Measurements from ENCODE around the gene DCDC2B. TPM values are rescaled to one million over a fixed set of nuclear protein-coding genes. Genes with fewer than 3 reads are reported as not detected.

Gene DCDC2B
- total and polyA plus RNA-seq, 10 of the 15 experiments (the other 5 are each of a cell fraction or from before 2014, with no cell fraction given) = 0.12 to 0.21 (median 0.15) TPM; not detected in 7

DNA sequence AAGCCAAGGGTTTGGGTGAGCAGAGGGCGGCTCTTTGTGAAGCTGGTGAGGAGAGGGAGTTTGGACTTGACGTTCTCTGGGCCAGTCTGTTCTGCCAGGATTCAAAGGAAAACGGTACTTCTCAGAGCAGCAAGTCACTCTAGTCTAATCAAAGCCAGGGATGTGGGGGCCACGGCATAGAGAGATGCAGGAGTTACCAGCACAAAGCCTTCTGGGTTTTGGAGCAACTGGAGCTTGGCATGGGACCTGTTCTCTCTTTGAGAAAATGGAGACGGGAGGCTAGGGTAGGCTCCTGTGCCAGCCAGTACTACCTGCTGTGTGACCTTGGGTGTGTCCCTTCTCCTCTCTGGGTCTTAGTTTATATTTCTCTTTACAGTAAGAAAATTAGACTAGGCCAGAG, 27.3 kb upstream of the DCDC2B start:
- ChIA-PET CTCF (interaction anchor here (1.3 to 4.2 kb wide), 2 partner anchors 35 to 69 kb away, joined by 3 to 16 read pairs; no protein-coding TSS in a partner anchor), RAD21 (ENCODE audit: unreplicated experiment) (interaction anchor here (0.8 to 3.9 kb wide), 4 partner anchors 16 to 109 kb away, joined by 3 to 22 read pairs (median 12); partner anchors contain the start of genes CCDC28B and TMEM39B), SMC1A (ENCODE audit: uncharacterized antibody, unreplicated experiment) (interaction anchor here (0.8 to 4.0 kb wide), 4 partner anchors 19 to 219 kb away, joined by 3 to 26 read pairs (median 5); partner anchors contain the start of genes CCDC28B and KPNA6), POLR2A (interaction anchor here (0.5 to 3.5 kb wide), 6 partner anchors 16 to 213 kb away, joined by 3 to 16 read pairs (median 6); partner anchors contain the start of genes BSDC1, CCDC28B, KHDRBS1 and TMEM39B)
- H2AFZ ChIP-seq (ENCODE audit: control insufficient read depth, low read depth, low read length) = no peak overlapping the region
- FAIRE-seq (no peak), DNase-seq (ENCODE audit: low read depth, low spot score) (no peak), ATAC-seq (no peak)
- TF ChIP-seq SREBF2 (IDR thresholded peaks at IDR 0.05; ENCODE audit: low read length) = no peak
- 0 out of 2 replicates have a peak, but pooled peaks have one; percentile 93 for TF ChIP-seq WRNIP1 (IDR thresholded peaks at IDR 0.05; ENCODE audit: borderline replicate concordance, low read depth, low read length)
- peaks cover 55% of the 10 kb centered on the region for H3K79me2 ChIP-seq (ENCODE audit: control insufficient read depth, insufficient read depth, low read length)
- in situ Hi-C loops (cut with MboI) (no loop called here), intact Hi-C loops (cut with micrococcal nuclease; ENCODE audit: unreplicated experiment) (loop anchor here (2.0 kb wide), 1 partner anchor 19 kb away; the partner anchor contains the start of gene CCDC28B)
- peaks cover 20% of the 10 kb centered on the region for H3K4me1 ChIP-seq (ENCODE audit: control insufficient read depth, insufficient read depth, low read length)
- H3K4me3 ChIP-seq = peak overlapping the region; percentile 89
- H3K36me3 ChIP-seq (ENCODE audit: control insufficient read depth in 2 of 2, insufficient read depth in 2 of 2, low read length in 1 of 2) = peaks cover 4 to 24% of the 10 kb centered on the region in 2 experiments
- peak overlapping the region; percentile 90 for H3K9ac ChIP-seq (ENCODE audit: control insufficient read depth, insufficient read depth, low read length)
- peak overlapping the region; percentile 85 for H3K27ac ChIP-seq (ENCODE audit: control insufficient read depth, insufficient read depth)
- no peaks in the 10 kb centered on the region for H3K9me3 ChIP-seq (replicated peaks; ENCODE audit: control insufficient read depth, insufficient read depth, low read length)
- BruUV-seq (replicated peaks) = no TSS peak
- no peaks in the 10 kb centered on the region for H3K27me3 ChIP-seq (replicated peaks in 1 of 2; ENCODE audit: control insufficient read depth in 2 of 2, insufficient read depth in 2 of 2, low read length in 1 of 2)
- WGBS (ENCODE audit: insufficient coverage, insufficient replicate concordance, low lambda C conversion rate, missing lambda C conversion rate) = 62% methylated on average over 5 of the region's 5 CpGs
- H3K4me2 ChIP-seq (ENCODE audit: control insufficient read depth, insufficient read depth) = peak overlapping the region; percentile 100
- no peaks in the 10 kb centered on the region; the same call in 1 of the 2 replicates for H4K20me1 ChIP-seq (ENCODE audit: control insufficient read depth, insufficient read depth)

- BruUV-seq (replicated peaks) = no TSS peak
- H3K4me1 ChIP-seq (ENCODE audit: control insufficient read depth, insufficient read depth, low read length) = peaks cover 20% of the 10 kb centered on the region
- peaks cover 4 to 26% of the 10 kb centered on the region in 2 experiments for H3K36me3 ChIP-seq (ENCODE audit: control insufficient read depth in 2 of 2, insufficient read depth in 2 of 2, low read length in 1 of 2)
- 97% methylated on average over 6 of the region's 6 CpGs for WGBS (ENCODE audit: insufficient coverage, insufficient replicate concordance, low lambda C conversion rate, missing lambda C conversion rate)
- peak overlapping the region; percentile 90; the same call in 1 of the 2 replicates for H3K9ac ChIP-seq (ENCODE audit: control insufficient read depth, insufficient read depth, low read length)
- intact Hi-C loops (cut with micrococcal nuclease; ENCODE audit: unreplicated experiment) (no loop called here), in situ Hi-C loops (cut with MboI) (no loop called here)
- CTCF ChIA-PET = interaction anchor here (1.3 to 4.2 kb wide), 2 partner anchors 34 to 68 kb away, joined by 3 to 16 read pairs; no protein-coding TSS in a partner anchor
- no peak for TF ChIP-seq RUNX3 (IDR thresholded peaks at IDR 0.05; ENCODE audit: low read length)
- TF ChIP-seq JUNB (IDR thresholded peaks at IDR 0.05) = no peak
- TF ChIP-seq ZNF384 (IDR thresholded peaks at IDR 0.05; ENCODE audit: borderline replicate concordance, low read depth, low read length) = peak; percentile 45; the same call in 1 of the 2 replicates
- TF ChIP-seq NR2C2 (IDR thresholded peaks at IDR 0.05; ENCODE audit: borderline replicate concordance, control insufficient read depth, insufficient read length, low read depth) = no peak
- no peak for TF ChIP-seq SUPT20H (IDR thresholded peaks at IDR 0.05; ENCODE audit: borderline replicate concordance, control insufficient read depth, low read depth, low read length)
- H3K9me3 ChIP-seq (replicated peaks; ENCODE audit: control insufficient read depth, insufficient read depth, low read length) = no peaks in the 10 kb centered on the region
- RAD21 ChIA-PET (ENCODE audit: unreplicated experiment) = interaction anchor here (0.8 to 3.9 kb wide), 4 partner anchors 16 to 109 kb away, joined by 3 to 22 read pairs (median 12); partner anchors contain the start of genes CCDC28B and TMEM39B
- SMC1A ChIA-PET (ENCODE audit: uncharacterized antibody, unreplicated experiment) = interaction anchor here (0.8 to 4.0 kb wide), 5 partner anchors 16 to 218 kb away, joined by 3 to 26 read pairs (median 4); partner anchors contain the start of genes CCDC28B and KPNA6
- peak overlapping the region; percentile 89 for H3K4me3 ChIP-seq
- POLR2A ChIA-PET = interaction anchor here (0.7 to 3.5 kb wide), 8 partner anchors 16 to 551 kb away, joined by 3 to 16 read pairs (median 5); partner anchors contain the start of genes BSDC1, CCDC28B and TMEM39B
- H3K79me2 ChIP-seq (ENCODE audit: control insufficient read depth, insufficient read depth, low read length) = peaks cover 58% of the 10 kb centered on the region
- ATAC-seq (no peak), DNase-seq (ENCODE audit: low read depth, low spot score) (no peak), FAIRE-seq (no peak)
- no peak overlapping the region for H2AFZ ChIP-seq (ENCODE audit: control insufficient read depth, low read depth, low read length)
- H3K27ac ChIP-seq (ENCODE audit: control insufficient read depth, insufficient read depth) = no peak overlapping the region; the same call in 1 of the 2 replicates
- no peaks in the 10 kb centered on the region; the same call in 1 of the 2 replicates for H4K20me1 ChIP-seq (ENCODE audit: control insufficient read depth, insufficient read depth)
- H3K4me2 ChIP-seq (ENCODE audit: control insufficient read depth, insufficient read depth) = peak overlapping the region; percentile 100
- no peaks in the 10 kb centered on the region for H3K27me3 ChIP-seq (replicated peaks in 1 of 2; ENCODE audit: control insufficient read depth in 2 of 2, insufficient read depth in 2 of 2, low read length in 1 of 2)
Measured at GRCh38 chr1:32182060-32182459, 26.8 kb upstream of the DCDC2B start.

All from GM12878 (cell line).